OCI-LY7 (cell line): ENCODE measurements around the gene DNAH14.

ENCODE experiments used
- CTCF ChIP-seq: fragments of 200-600 bp; sonication (generic); conservative IDR thresholded peaks from 2 replicates; pipeline ENCODE4 v1.5.1; 2014; ENCODE audit warnings: mild to moderate bottlenecking, antibody characterized with exemption, low read length, moderate library complexity, mixed read lengths
- EZH2phosphoT487 ChIP-seq: fragments of 200-600 bp; sonication (generic); IDR thresholded peaks from 2 replicates; pipeline ENCODE4 v1.6.1; 2018; ENCODE audit warnings: low read depth, borderline replicate concordance, mild to moderate bottlenecking, mixed run types, antibody characterized with exemption, low read length, moderate library complexity, mixed read lengths

DNA sequence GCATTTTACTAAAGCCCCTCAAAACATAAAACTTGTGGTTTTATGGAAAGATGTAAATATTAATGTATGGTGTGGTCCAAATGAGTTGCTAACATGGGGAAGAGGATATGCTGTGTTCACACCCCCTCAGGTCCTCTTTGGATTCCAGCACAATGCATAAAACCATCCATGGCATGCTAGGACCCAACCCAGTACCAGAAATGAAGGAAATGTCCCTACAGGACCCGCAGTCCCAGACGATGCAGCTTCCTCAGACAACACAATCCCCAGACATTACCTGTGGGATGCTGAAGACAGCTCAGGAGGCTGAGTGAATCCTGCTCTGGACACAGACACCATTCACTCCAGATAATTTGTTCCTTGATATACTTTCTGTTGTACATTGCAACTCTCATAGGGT, 296.2 kb downstream of the DNAH14 start:
- no peak for TF ChIP-seq EZH2phosphoT487
- TF ChIP-seq CTCF, result no peak
